NCI-H187 treated with DMSO at 0.1 percent for 48 hours (cell line): ENCODE measurements around the gene SUDS3.
"Not testable (repeated sequence)": the region's sequence is repeated elsewhere in the genome, so short reads cannot be mapped to it uniquely, and the experiment has no call there.

Experiments
- DNase-seq: peaks from one replicate; lab custom pipeline; 2025; lab: John Stamatoyannopoulos, UW

The SUDS3 gene, protein sequence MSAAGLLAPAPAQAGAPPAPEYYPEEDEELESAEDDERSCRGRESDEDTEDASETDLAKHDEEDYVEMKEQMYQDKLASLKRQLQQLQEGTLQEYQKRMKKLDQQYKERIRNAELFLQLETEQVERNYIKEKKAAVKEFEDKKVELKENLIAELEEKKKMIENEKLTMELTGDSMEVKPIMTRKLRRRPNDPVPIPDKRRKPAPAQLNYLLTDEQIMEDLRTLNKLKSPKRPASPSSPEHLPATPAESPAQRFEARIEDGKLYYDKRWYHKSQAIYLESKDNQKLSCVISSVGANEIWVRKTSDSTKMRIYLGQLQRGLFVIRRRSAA

DNA sequence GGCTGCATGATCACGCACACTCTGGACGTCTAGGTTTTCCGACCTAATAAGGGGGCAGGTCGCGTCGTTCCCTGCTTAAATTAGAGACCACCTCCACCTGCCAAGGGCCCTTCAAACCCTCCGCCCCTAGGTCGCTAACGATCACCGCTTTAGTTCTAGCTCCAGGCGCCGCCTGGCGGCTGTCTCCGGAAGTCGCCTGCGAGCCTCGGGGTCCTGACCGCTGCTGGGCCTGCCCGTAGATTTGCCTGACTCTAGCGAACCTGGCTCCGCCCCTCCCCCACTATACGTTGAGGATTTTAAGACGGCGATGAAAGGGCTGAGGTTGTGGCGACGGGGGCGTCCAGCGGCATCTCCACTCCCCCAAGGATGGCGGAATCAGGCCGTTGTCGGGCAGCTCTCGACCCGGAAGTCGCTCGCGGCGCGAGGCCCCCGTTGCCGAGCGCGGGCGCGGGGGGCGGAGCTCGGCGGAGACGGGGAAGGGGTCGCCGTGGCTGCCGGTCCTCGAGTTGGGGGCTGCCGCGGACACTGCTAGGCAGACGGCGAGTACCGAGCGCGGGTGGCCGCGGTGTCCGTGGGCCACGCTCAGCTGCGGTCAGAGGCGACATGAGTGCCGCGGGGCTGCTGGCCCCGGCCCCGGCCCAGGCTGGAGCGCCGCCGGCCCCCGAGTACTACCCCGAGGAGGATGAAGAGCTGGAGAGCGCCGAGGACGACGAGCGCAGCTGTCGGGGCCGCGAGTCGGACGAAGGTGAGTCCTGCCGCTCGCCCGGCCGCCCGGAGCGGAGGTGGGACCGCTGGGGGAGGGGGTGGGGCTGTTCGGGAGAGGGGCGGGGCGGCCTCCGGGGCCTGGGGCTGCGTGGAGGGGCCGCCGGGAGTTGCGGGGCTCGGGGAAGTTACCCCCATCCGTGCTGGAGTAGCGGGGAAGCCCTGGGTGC lies at the start of gene SUDS3:
SUDS3 (plus strand) TSS at position 467 of the 932 bp plus-strand sequence; CDS start at position 604, 137 bp downstream.
- peak; percentile 83 for DNase-seq

DNA sequence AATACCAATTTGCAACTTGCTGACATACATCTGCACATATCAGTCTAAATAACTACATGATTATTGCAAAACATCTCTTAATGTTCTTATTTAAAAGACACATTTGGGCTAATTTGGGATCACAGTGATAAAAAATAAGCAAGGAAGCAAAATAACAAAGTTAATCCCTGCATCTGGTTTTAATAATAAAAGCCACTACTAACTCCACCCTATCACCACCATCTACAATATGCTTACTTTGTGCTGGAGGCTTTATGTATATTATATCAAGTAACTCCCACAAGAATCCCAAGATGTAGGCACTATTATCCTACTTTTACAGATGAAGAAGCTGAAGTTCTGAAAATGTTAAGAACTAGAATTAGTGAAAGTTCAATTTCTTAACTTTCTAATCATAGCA lies 49.4 kb upstream of the SUDS3 start:
- no peak for DNase-seq

DNA sequence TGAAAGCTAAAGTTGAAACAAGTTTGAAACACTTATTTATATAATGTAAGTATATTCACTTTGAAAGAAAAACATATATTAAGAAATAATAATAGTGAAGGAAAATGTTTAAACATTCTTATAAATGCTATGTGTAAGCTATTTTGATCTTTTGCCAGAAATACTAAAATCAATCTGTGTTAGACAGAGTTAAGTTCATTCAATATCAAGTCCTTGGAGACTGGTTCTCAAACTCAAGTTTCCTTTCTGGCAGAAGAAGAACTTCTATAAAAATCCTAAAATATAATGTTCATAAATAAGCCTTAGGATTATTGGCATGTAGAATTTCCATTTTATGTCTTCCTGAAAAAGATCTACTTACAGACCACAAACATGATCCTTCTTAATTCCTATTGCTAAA lies 49.0 kb upstream of the SUDS3 start:
- DNase-seq = no peak

DNA sequence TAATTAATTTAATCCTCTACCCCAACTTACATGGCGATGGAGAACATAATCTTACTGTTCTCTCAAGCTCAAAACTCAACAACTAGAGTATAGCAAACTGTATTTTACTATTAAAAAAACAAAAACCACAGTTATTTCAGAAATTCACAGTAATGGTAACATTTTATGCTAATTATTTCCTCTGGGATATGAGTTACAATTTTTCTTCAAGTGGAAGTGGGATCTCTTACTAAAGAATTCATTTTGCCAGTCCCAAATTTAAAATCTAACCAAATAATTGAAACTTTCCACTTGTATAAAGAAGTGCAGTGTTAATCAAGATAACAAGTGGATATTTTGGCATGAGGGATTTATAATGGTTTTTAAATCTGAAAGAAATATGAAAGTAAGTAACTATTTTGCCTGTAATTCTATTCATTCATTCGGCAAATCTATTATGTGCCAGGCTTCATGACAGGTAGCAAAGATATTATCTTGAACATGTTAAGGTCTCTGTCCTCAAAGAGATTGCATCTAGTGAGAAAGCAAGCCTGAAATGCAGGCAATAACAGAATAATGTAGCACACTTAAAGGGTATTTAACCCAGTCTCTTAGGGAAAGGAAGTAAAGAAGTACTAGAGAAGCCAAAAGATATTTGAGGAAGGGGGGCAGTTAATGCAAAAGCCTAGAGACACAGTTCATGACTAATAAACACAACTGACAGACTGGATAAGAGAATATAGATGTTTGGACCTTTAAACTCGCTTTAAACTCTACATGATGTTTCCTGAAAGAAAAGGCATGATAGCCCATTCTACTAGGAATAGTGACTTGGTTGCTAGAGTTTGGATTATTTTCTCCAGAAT lies 47.6 kb upstream of the SUDS3 start:
- DNase-seq = no peak

DNA sequence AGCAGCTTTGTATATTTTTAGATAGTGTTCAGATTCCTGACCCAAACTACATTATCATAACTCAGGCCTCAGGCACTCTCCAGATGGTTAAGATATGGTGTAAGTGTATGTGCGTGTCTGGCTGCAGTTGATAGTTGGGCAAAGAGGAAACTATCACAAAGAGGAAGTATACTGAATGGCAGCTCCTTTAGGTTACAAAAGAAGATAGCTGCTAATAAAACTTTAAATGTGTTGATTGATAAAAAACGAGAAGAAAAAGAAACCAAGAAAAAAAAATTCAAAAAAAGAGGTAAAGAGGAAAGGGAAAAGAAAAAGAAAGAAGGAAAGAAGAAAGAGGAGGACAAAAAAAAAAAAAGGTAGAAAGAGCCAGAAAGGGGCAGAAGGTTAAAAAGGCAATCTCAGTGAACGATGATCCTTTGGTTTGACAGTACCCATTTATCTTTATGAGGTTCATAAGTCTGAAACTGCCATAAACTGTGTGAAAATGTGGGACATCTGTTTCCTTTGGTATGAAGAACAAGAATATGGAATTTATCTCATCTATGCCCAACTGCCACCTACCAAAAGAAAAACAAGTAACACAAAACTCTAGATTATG lies 45.8 kb upstream of the SUDS3 start:
- no peak for DNase-seq

DNA sequence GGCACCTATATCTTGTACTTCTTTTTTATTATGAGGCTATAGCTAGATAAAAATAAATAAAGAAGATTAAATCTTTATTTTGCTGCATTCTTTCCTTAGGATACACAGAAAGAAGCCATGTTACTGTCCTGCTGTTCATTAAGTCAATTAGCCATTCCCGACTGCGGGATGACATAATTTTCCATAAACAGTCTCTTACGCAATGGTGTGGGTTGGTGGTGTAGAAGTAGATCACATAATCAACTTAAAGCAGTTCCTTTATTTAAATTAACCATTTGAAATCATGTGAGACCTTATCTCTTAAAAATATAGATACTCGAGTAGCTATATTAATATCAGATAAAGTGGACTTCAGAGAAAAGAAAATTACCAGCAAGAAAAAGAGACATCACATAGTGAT lies 43.8 kb upstream of the SUDS3 start:
- DNase-seq = no peak

DNA sequence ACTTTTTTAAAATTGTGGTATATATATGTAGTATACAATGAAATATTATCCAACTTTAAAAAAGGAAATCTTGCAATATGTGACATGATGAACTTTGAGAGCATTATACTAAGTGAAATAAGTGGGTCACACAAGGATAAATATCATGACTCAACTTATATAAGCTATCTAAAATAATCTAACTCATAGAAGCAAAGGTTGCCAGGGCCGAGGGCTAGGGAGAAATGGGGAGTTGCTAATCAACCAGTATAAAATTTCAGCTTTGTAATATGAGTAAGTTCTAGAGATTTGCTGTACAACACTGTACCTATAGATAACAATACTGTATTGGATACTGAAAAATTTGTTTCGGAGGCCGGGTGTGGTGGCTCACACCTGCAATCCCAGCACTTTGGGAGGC lies 42.1 kb upstream of the SUDS3 start:
- DNase-seq = no peak

DNA sequence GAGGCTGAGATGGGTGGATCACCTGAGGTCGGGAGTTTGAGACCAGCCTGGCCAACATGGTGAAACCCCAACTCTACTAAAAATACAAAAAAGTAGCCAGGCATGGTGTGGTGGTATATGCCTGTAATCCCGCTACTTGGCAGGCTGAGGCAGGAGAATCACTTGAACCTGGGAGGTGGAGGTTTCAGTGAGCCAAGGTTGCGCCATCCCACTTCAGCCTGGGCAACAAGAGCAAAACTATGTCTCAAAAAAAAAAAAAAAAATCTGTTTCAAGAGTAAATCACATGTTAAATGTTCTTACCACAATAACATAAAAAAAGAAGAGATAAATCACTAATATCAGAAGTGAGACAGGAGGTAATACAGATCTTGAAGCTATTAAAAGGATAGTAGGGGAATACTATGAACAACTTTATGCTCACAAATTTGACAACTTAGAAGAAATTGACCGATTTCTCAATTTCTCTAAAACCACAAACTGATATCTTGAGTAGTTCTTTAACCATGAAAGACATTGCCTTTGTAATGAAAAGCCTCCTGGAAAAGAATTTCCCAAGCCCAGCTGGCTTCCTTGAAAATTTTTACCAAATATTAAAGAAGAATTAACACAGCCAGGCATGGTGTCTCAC lies 41.3 kb upstream of the SUDS3 start:
- DNase-seq = no peak

DNA sequence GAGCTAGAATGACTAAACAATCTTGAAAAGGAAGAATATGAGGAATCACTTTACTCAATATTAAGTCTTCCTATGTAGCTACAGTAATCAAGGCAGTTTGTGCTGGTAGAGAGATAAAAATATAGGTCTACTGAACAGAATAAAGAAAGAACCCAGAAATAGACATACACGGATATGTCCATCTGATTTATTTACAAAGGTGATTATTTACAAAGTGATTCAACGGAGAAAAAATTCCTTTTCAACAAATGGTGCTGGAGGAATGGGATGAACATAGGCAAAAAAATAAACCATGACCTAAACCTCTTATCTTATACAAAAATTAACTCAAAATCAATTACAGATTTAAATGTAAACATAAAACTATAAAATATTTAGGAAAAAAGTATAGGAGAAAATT lies 40.2 kb upstream of the SUDS3 start:
- no peak for DNase-seq

DNA sequence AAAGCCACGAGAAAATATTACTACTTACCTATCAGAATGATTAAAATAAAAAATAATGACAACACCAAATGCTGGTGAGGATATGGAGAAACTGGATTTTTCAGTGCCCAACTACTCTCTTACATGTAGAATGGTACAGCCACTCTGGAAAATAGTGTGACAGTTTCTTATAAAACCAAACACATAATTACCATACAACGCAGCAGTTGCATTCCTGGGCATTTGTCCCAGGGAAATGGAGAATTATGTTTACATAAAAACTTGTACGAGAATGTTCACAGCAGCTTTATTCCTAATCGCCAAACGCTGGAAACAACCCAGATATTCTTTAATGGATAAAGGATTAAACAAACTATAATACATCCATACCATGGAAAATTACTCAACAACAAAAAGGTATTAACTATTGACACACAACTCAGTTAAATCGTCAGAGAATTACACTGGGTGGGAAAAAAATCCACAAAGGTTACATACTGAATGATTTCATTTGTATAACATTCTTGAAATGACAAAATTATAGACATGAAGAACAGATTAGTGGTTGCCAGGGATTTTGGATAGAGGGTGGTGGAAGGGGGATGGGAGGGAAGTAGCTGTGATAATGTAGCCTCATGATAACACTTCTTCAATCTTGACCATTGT lies 39.0 kb upstream of the SUDS3 start:
- DNase-seq = no peak

DNA sequence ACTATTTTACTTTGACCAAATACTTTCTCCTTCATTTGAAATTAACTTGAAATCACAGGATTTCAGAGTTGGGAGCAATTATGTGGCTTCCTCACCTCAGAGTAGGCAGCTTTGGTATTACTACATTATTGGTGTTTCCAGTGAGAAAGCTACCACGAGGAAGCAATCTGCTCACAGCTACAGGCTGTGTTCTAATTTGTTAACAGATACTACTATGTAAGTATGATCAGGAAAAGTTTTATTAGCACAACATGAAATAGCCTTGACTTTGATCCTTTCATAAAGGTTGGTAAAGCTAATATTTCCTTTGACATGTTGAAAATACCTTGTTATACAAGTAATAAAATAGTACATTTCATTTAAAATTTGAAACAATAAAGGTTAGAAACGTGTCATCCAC lies 34.3 kb upstream of the SUDS3 start:
- no peak for DNase-seq

DNA sequence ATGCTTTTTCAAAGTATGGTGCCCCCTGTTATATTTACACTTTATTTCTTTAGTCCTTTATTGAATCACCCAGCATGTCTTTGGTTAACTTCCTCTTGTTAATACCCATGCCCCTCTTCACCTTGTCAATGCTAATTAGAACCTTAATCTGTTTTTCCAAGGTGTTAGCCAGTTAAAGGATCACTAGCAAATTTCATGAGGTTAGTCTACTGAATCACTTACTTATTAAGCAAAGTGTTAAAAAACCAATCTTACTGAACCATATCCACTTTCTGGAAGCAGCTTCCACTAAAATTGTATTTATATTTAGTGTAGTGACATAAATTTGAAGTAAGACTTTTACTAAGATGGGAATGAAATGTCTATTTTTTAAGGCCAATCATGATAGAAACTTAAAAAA lies 31.5 kb upstream of the SUDS3 start:
- no peak for DNase-seq

DNA sequence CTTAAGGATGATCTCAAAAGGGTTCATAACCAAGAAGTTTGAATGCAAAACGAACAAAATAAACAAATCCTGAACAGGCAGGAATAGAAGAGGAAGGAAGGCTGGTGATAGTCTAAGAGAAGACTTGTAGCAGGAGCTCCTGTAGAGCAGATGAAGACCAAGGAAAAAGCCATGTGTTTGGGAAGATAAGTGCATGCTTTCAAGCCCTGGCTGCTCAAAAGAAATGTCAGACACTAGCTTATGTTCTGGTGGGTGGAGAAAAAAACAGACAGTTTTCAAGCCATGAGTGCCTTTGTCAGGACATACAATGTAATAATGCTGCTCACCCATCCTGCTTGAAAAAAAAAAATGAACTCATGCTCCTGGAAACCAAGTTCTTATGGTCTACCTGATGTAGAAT lies 31.0 kb upstream of the SUDS3 start:
- DNase-seq = no peak

DNA sequence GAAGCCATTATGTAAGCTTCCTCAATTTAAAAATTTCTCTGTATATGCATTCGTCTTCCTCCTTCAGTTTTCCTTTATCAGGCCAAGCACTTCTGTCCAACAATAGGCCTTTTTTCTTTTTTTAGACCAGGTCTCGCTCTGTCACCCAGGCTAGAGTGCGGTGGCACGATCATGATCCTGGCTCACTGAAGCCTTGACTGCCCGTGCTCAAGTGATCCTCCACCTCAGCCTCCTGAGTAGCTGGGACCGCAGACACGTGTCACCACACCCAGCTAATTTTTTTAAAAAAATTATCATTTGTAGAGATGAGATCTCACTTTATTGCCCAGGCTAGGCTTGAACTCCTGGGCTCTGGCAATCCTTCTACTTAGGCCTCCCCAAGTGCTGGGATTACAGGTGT lies 29.5 kb upstream of the SUDS3 start:
- DNase-seq = no peak

DNA sequence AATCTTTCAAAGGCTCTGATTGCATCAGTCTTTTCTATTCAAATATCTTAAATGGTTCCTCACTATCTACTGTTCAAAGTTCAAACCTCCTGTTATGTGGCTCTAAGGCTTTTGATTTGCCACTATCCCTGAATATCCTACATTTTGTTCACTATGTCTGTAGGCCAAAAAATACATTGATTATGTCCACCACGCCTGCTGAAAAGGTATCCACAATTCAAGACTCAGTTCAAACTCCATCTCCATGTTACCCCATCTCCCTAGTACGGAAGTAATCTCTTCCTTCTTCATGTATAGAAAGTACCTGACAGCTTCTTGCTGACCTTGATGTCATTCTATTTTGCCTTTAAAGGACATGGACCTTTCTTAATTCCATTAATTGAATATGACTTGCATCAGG lies 28.4 kb upstream of the SUDS3 start:
- no peak for DNase-seq

DNA sequence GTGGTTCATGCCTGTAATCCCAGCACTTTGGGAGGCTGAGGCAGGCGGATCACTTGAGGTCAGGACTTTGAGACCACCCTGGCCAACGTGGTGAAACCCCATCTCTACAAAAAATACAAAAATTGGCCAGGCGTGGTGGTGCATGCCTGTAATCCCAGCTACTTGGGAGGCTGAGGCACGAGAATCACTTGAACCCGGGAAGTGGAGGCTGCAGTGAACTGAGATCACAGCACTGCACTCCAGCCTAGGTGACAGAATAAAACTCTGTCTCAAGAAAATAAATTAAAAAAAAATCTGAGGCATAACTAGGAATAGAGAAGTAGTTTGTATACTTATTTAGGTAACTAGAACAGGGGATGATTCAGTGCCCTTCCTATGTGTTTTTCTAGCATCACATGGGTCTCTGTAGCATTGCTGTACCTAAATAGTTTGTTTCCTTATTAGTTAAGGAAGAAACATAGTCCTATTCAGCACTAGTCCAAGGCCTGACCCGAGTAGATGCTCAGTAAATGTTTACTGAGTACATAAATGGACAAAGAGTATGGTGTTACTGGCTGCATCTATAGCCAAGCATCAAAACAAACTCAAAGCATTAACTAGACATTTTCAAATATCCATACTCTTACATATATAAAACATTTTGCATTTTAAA lies 25.3 kb upstream of the SUDS3 start:
- DNase-seq = no peak

DNA sequence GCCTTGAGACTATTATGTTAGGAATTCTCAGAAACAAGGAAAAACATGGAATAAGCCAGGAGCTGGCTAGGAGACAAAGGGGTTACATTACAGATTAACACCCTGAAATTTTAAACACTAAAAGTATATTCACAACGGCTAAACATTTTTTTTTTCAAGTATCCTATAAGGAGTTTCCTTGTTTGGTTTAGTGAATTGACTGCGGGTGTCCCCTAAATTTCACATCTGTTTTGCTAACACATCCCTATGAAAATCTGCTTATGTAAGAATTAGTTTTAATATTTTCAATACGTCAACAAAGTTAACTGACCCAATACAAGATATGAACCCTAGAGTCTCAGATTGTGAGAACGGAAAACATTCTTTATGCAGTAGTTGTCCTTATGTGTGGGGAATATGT lies 22.6 kb upstream of the SUDS3 start:
- no peak for DNase-seq

DNA sequence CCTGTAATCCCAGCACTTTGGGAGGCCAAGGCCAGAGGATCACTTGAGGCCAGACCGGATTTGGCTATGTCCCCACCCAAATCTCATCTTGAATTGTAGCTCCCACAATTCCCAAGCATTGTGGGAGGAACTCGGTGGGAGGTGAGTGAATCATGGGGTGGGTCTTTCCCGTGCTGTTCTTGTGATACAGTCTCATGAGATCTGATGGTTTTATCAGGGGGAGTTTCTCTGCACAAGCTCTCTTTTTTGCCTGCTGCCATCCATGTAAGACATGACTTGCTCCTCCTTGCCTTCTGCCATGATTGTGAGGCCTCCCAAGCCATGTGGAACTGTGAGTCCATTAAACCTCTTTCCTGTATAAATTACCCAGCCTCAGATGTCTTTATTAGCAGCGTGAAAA lies 21.9 kb upstream of the SUDS3 start:
- not testable (repeated sequence) for DNase-seq

DNA sequence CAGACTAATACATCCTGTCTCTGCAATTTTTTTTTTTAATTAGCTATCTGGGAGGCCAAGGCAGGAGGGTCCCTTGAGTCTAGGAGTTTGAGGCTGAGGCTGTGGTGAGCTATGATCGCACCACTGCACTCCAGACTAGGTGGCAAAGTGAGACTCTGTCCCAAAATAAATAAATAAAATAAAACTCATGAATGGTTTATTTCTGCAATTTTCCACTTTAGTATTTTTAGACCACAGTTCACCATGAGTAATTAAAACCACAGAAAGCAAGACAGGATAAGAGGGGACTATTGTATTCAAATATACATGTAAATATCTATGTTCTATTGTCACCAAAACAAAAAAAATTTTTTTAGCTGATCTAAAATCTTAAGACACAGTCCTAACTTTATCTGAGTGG lies 21.5 kb upstream of the SUDS3 start:
- DNase-seq = no peak

DNA sequence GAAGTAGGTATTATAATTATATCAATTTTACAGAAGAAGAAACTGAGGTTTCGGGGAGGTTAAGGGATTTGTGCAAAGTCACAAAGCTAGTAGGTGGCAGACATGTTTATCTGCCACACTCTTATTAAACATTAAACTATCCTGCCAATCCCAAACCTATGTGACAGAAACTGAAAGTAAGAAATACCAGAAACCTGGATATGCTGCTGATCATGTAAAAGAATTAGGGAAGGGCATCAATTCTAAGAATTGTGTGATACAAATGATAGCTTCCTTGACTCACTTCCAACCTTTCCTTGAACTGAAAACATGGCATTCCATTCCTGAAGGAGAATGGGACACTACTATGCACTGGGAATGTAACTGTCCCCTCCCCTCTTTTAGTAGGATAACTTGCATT lies 20.5 kb upstream of the SUDS3 start:
- no peak for DNase-seq
